Neural cell (in vitro differentiated cells): ENCODE results near the gene PPM1H.

ENCODE experiments used
- MXI1 ChIP-seq: fragments of 450-650 bp; conservative IDR thresholded peaks from 2 replicates; pipeline ENCODE4 v1.6.1; 2014; ENCODE audit warnings: antibody characterized with exemption, mild to moderate bottlenecking; ENCODE audit not compliant: poor library complexity, severe bottlenecking
- POLR2AphosphoS5 ChIP-seq: IDR thresholded peaks from 2 replicates; pipeline ENCODE4 v1.6.1; 2012

DNA sequence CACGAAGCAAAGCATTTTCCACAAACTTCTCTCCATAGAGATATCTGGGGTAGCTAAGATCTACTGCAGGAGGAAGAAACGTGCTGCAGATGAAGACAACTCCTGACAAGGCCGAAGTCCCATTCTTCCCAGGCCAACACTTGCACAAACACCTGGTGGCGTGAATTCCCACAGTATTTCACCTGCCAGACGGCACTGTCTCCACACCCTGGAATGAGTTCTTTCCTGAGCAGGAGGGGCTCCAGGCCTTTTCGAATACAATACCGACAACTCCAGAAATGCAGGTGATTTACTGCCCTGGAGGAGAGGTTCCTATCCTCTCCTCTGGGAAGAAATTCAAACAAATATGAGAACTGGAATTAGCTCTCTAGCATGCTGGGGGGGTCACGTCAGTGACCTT is 288.4 kb downstream of the PPM1H start:
- TF ChIP-seq MXI1 (no peak), POLR2AphosphoS5 (no peak)
